Measurements from ENCODE around the gene ARFIP2.

- TF ChIP-seq EP300 (IDR thresholded peaks at IDR 0.05; ENCODE audit: borderline replicate concordance) = no peak
- TF ChIP-seq TCF12 (IDR thresholded peaks at IDR 0.05; ENCODE audit: low read depth) = no peak
These were observed 24.6 kb downstream of the ARFIP2 start for GRCh38 chr11:6456361-6457073.
